Endothelial cell of umbilical vein (primary cell): Measurements from ENCODE around the gene MEA1. TPM values are rescaled to one million over a fixed set of nuclear protein-coding genes. Genes with fewer than 3 reads are reported as not detected.

Source experiments
- BruUV-seq: library from RNA; stranded (reverse); fragments of 400-500 nt; replicated peaks from 2 replicates; lab custom pipeline; 2021; lab: Mats Ljungman, UMichigan
- CTCF ChIA-PET: fragments of 300-600, 350-600 bp; sonication (Branson Sonifier 250); formaldehyde crosslinking; loops from one replicate; lab custom pipeline; 2021; ENCODE audit warnings: antibody characterized with exemption, inconsistent platforms; lab: Charles Lee
- POLR2A ChIA-PET: fragments of 300-600, 350-600 bp; sonication (Branson Sonifier 250); formaldehyde crosslinking; loops from one replicate; lab custom pipeline; 2021; ENCODE audit warnings: antibody characterized with exemption, inconsistent platforms; lab: Charles Lee
- DNase-seq: peaks from one replicate; pipeline ENCODE4 v3.0.0-alpha.2; 2011; ENCODE audit warnings: low read depth, low spot score
- FAIRE-seq: peaks from 2 replicates; lab custom pipeline; 2011; peaks lifted over from hg19 to GRCh38; lab: Jason Lieb, UNC
- H2AFZ ChIP-seq: 2 replicates; pipeline ENCODE4 v1.6.0; 2012; ENCODE audit warnings: low read depth, low read length, control low read depth, inconsistent platforms
- H3K27ac ChIP-seq: 2 replicates; pipeline ENCODE4 v1.5.1; 2011; ENCODE audit warnings: low read depth, mild to moderate bottlenecking, control low read depth, low read length, moderate library complexity; ENCODE audit not compliant: insufficient read depth
- H3K27me3 ChIP-seq, 2 experiments: 2 replicates each; pipeline versions ENCODE4 v1.6.0 to v1.6.1; 2011; ENCODE audit warnings: low read length in 2 of 2, mixed read lengths in 1 of 2; ENCODE audit not compliant: control insufficient read depth in 2 of 2, insufficient read depth in 2 of 2
- H3K36me3 ChIP-seq, 2 experiments: 2 replicates in 1 of 2; 3 replicates in 1 of 2; pipeline ENCODE4 v1.5.1; 2011; ENCODE audit warnings: low read length in 2 of 2, mild to moderate bottlenecking in 1 of 2, moderate library complexity in 1 of 2; ENCODE audit not compliant: control insufficient read depth in 2 of 2, insufficient read depth in 2 of 2; ENCODE audit errors: extremely low read depth in 1 of 2
- H3K4me1 ChIP-seq: 3 replicates; pipeline ENCODE4 v1.5.1; 2011; ENCODE audit warnings: mild to moderate bottlenecking, low read length; ENCODE audit not compliant: control insufficient read depth, insufficient read depth; ENCODE audit errors: extremely low read depth
- H3K4me2 ChIP-seq: 2 replicates; pipeline ENCODE4 v1.6.1; 2011; ENCODE audit warnings: low read length, control low read depth, mixed read lengths; ENCODE audit not compliant: insufficient read depth
- H3K4me3 ChIP-seq, 3 experiments: fragments of 200-600 bp in 1 of 3; sonication (generic), shearing (Covaris generic) in 1 of 3; replicated peaks in 1 of 3; 2 replicates each; pipeline ENCODE4 v1.5.1; 2011 to 2016; ENCODE audit warnings: control low read depth in 3 of 3, low read length in 3 of 3, mild to moderate bottlenecking in 2 of 3, inconsistent platforms in 1 of 3, low read depth in 1 of 3, moderate library complexity in 1 of 3; ENCODE audit not compliant: insufficient read depth in 1 of 3
- H3K79me2 ChIP-seq: 2 replicates; pipeline ENCODE4 v1.6.0; 2012; ENCODE audit warnings: low read length, inconsistent platforms; ENCODE audit not compliant: control insufficient read depth, insufficient read depth
- H3K9ac ChIP-seq: replicated peaks from 2 replicates; pipeline ENCODE3; 2011; ENCODE audit warnings: low read length, control low read depth; ENCODE audit not compliant: insufficient read depth; ENCODE audit errors: extremely low read depth
- H3K9me1 ChIP-seq: replicated peaks from 3 replicates; pipeline ENCODE4 v1.6.0; 2011; ENCODE audit warnings: mild to moderate bottlenecking, low read length; ENCODE audit not compliant: control insufficient read depth, insufficient read depth; ENCODE audit errors: extremely low read depth
- H3K9me3 ChIP-seq: replicated peaks from 2 replicates; pipeline ENCODE4 v1.5.1; 2012; ENCODE audit warnings: low read length, inconsistent platforms; ENCODE audit not compliant: control insufficient read depth, insufficient read depth
- H4K20me1 ChIP-seq: replicated peaks from 2 replicates; pipeline ENCODE3; 2011; ENCODE audit warnings: mild to moderate bottlenecking, low read length; ENCODE audit not compliant: control insufficient read depth, insufficient read depth; ENCODE audit errors: extremely low read depth
- EZH2 ChIP-seq: IDR thresholded peaks from 2 replicates; pipeline ENCODE4 v1.6.1; 2012; ENCODE audit warnings: borderline replicate concordance, low read depth, mild to moderate bottlenecking, moderate library complexity, low read length, inconsistent platforms; ENCODE audit not compliant: severe bottlenecking
- FOS ChIP-seq: IDR thresholded peaks from 2 replicates; pipeline ENCODE4 v1.6.1; 2011; ENCODE audit warnings: mild to moderate bottlenecking, low read length, moderate library complexity, borderline replicate concordance; ENCODE audit not compliant: insufficient read depth
- GATA2 ChIP-seq: IDR thresholded peaks from 2 replicates; pipeline ENCODE4 v1.7.0; 2011; ENCODE audit warnings: low read depth, mild to moderate bottlenecking, moderate library complexity, mixed read lengths, low read length; ENCODE audit not compliant: insufficient read length, insufficient read depth
- JUN ChIP-seq: IDR thresholded peaks from 2 replicates; pipeline ENCODE4 v1.6.1; 2011; ENCODE audit warnings: borderline replicate concordance, low read depth; ENCODE audit not compliant: insufficient read length, insufficient read depth
- MYC ChIP-seq: IDR thresholded peaks from one replicate; pipeline ENCODE4 v1.6.1; 2011; ENCODE audit warnings: mild to moderate bottlenecking, low read depth, low read length
- POLR2A ChIP-seq: IDR thresholded peaks from 2 replicates; pipeline ENCODE4 v1.6.1; 2012; ENCODE audit warnings: low read depth, mild to moderate bottlenecking, control low read depth, low read length
- POLR2AphosphoS5 ChIP-seq: IDR thresholded peaks from 2 replicates; pipeline ENCODE4 v1.6.1; 2012; ENCODE audit warnings: low read depth, mild to moderate bottlenecking, control low read depth, low read length, moderate library complexity; ENCODE audit not compliant: insufficient read depth
- dilution Hi-C: fragments of 300-500 bp; cut with MboI; formaldehyde crosslinking; loops from one replicate; pipeline ENCODE4 v1.15.0; 2019; ENCODE audit warnings: low sequenced_read_pairs; ENCODE audit not compliant: extremely low pct_ligation_motif_present
- intact Hi-C: fragments of 100-400 bp; cut with micrococcal nuclease; formaldehyde crosslinking; loops from one replicate; pipeline ENCODE4 v1.10.0; 2022
- polyA plus RNA-seq, 4 experiments: library from polyadenylated mRNA; depleted of rRNA in 3 of 4; stranded (reverse) in 3 of 4; unstranded in 1 of 4; fragments of >200 nt; gene quantifications; 2 replicates each; pipeline versions ENCODE4 v1.2.1 to v1.2.3, GENCODE V29; 2011 to 2012; ENCODE audit warnings: missing spikeins in 1 of 4
- total RNA-seq: library from RNA; stranded (reverse); gene quantifications from 2 replicates; pipeline ENCODE4 v1.2.3, GENCODE V29; 2021
- TF ChIP-seq, protein P1 (sequence below): IDR thresholded peaks from 2 replicates; pipeline ENCODE4 v1.6.1; 2011; ENCODE audit not compliant: insufficient read depth, insufficient read length
- TF ChIP-seq, protein P2 (sequence below), 2 donors: IDR thresholded peaks; 1 replicate in 1 of 2; 2 replicates in 1 of 2; pipeline ENCODE4 v1.5.1; 2011; ENCODE audit warnings: low read length in 2 of 2, mild to moderate bottlenecking in 2 of 2, moderate library complexity in 2 of 2, control low read depth in 1 of 2, inconsistent platforms in 1 of 2, low read depth in 1 of 2; ENCODE audit not compliant: insufficient read depth in 1 of 2; ENCODE audit errors: extremely low read depth in 1 of 2

The MEA1 gene
- total and polyA plus RNA-seq, 2 donors (not counting 3 experiments of a cell fraction or from before 2014, with no cell fraction given) = 62.5 to 69.5 TPM

DNA sequence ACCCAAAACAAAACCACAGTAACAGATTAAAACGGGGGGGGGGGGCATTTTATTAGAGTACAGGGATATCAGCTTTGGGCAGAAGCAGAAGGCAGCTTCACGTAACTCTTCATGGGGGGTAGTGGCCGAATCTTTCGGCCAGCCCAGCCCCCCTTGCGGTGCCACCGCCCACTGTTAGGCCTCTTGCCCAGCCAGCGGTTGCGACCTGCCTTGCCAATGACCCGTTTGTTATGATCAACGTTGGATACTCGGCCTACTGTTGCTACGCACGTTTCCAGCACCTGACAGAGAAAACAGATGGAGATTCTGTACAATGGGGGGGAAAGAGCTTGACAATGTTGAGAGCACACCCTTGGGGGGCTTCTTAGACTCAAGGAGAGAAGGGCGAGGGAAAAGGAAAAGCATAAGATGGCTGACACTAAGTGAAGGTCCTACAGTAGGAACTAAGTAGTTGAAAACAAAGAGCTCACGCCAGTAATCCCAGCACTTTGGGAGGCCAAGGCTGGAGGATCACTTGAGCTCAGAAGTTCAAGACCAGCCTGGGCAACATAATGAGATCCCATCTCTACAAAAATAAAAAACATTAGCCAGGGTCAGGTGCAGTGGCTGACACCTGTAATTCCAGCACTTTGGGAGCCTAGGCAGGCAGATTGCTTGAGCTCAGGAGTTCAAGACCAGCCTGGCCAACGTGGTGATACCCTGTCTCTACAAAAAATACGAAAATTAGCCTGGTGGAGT is 40.6 kb upstream of the MEA1 start:
- H3K4me2 ChIP-seq = peak overlapping the region; percentile 44
- H3K9me1 ChIP-seq = no peaks in the 10 kb centered on the region
- peaks cover 0 to 7% of the 10 kb centered on the region in 2 experiments for H3K36me3 ChIP-seq
- POLR2A ChIA-PET = interaction anchor here (0.6 to 1.7 kb wide), 6 partner anchors 32 to 315 kb away, joined by 3 to 7 read pairs (median 4); partner anchors contain the start of genes KLHDC3, MEA1, PPP2R5D and RRP36
- H3K79me2 ChIP-seq = peaks cover 14% of the 10 kb centered on the region
- H3K27ac ChIP-seq = peak overlapping the region; percentile 82
- intact Hi-C loops = no loop called here
- peak overlapping the region; percentile 47 for H3K9ac ChIP-seq
- dilution Hi-C loops = no loop called here
- TF ChIP-seq, protein P1, sequence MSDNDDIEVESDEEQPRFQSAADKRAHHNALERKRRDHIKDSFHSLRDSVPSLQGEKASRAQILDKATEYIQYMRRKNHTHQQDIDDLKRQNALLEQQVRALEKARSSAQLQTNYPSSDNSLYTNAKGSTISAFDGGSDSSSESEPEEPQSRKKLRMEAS = no peak
- no peak for TF ChIP-seq GATA2
- TF ChIP-seq MYC = no peak
- TF ChIP-seq JUN = no peak
- TF ChIP-seq, protein P2, sequence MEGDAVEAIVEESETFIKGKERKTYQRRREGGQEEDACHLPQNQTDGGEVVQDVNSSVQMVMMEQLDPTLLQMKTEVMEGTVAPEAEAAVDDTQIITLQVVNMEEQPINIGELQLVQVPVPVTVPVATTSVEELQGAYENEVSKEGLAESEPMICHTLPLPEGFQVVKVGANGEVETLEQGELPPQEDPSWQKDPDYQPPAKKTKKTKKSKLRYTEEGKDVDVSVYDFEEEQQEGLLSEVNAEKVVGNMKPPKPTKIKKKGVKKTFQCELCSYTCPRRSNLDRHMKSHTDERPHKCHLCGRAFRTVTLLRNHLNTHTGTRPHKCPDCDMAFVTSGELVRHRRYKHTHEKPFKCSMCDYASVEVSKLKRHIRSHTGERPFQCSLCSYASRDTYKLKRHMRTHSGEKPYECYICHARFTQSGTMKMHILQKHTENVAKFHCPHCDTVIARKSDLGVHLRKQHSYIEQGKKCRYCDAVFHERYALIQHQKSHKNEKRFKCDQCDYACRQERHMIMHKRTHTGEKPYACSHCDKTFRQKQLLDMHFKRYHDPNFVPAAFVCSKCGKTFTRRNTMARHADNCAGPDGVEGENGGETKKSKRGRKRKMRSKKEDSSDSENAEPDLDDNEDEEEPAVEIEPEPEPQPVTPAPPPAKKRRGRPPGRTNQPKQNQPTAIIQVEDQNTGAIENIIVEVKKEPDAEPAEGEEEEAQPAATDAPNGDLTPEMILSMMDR (IDR thresholded peaks at IDR 0.05; ENCODE audit: extremely low read depth in 1 of 2, insufficient read depth in 1 of 2, low read depth in 1 of 2, low read length in 2 of 2) = no peak
- TF ChIP-seq FOS = no peak
- no peak for TF ChIP-seq POLR2A
- TF ChIP-seq EZH2 = no peak
- no peak for TF ChIP-seq POLR2AphosphoS5
- FAIRE-seq = no peak
- BruUV-seq = TSS peak; percentile 99
- no peak overlapping the region for H2AFZ ChIP-seq
- H3K4me1 ChIP-seq = peaks cover 19% of the 10 kb centered on the region
- H4K20me1 ChIP-seq = no peaks in the 10 kb centered on the region
- no peaks in the 10 kb centered on the region for H3K9me3 ChIP-seq
- H3K27me3 ChIP-seq = no peaks in the 10 kb centered on the region
- CTCF ChIA-PET = interaction anchor here (0.6 to 1.6 kb wide), 11 partner anchors 9 to 93 kb away, joined by 3 to 6 read pairs (median 4); partner anchors contain the start of genes KLHDC3, MEA1, PEX6 and PTK7
- peak overlapping the region in 2 of 3 experiments; percentile 40 to 64 for H3K4me3 ChIP-seq
- DNase-seq = peak; percentile 13
